GM18498 (cell line): ENCODE results near the gene RHBG.

ENCODE experiments used
- ATAC-seq: cut with Tn5 transposase; IDR thresholded peaks from one replicate; pipeline ENCODE4 v1.9.1; 2021; ENCODE audit warnings: mild to moderate bottlenecking, moderate library complexity; ENCODE audit not compliant: unreplicated experiment

RHBG gene

GRCh38 chr1:156385534-156386031 lies 16.6 kb downstream of the RHBG start:
- ATAC-seq = no peak

- no peak for ATAC-seq
These were observed 17.3 kb downstream of the RHBG start for GRCh38 chr1:156386134-156386901.

GRCh38 chr1:156386949-156387869 lies 18.2 kb downstream of the RHBG start:
- ATAC-seq = no peak

- ATAC-seq = no peak
These were observed 18.8 kb downstream of the RHBG start for GRCh38 chr1:156387870-156388173.

GRCh38 chr1:156388174-156389137 lies 19.4 kb downstream of the RHBG start:
- no peak for ATAC-seq

- no peak for ATAC-seq
These were observed 20.3 kb downstream of the RHBG start for GRCh38 chr1:156389311-156389710.

GRCh38 chr1:156390469-156391365 lies 21.7 kb downstream of the RHBG start:
- ATAC-seq = no peak

GRCh38 chr1:156391366-156391677 lies 22.3 kb downstream of the RHBG start:
- ATAC-seq = no peak

- ATAC-seq = no peak
These were observed 22.7 kb downstream of the RHBG start for GRCh38 chr1:156391701-156392100.

- ATAC-seq = no peak
These were observed 23.4 kb downstream of the RHBG start for GRCh38 chr1:156392452-156392853.

GRCh38 chr1:156393095-156393494 lies 24.1 kb downstream of the RHBG start:
- ATAC-seq = no peak

GRCh38 chr1:156394082-156394481 lies 25.1 kb downstream of the RHBG start:
- ATAC-seq = no peak

GRCh38 chr1:156394835-156395461 lies 25.9 kb downstream of the RHBG start:
- ATAC-seq = no peak

GRCh38 chr1:156399355-156400125 lies 30.5 kb downstream of the RHBG start:
- no peak for ATAC-seq

GRCh38 chr1:156400191-156400935 lies 31.4 kb downstream of the RHBG start:
- no peak for ATAC-seq

GRCh38 chr1:156401041-156401574 lies 32.1 kb downstream of the RHBG start:
- ATAC-seq = no peak

- ATAC-seq = no peak
These were observed 32.7 kb downstream of the RHBG start for GRCh38 chr1:156401681-156402081.
